ENCODE results near the gene FAM13B.
A peak's percentile ranks its signal among the peaks of the same experiment; 100 is the strongest.

Gene FAM13B

GRCh38 chr5:138024117-138024516 lies 8.8 kb downstream of the FAM13B start:
- Histone ChIP-seq H2AK5ac (ENCODE audit: low read length) (no peak overlapping the region), H3K9me3 (ENCODE audit: insufficient read depth, low read depth, low read length) (peaks cover 2% of the 10 kb centered on the region), H3K4me2 (ENCODE audit: low read length) (no peak overlapping the region), H3K14ac (ENCODE audit: low read length) (no peak overlapping the region), H3K79me2 (ENCODE audit: control insufficient read depth, insufficient read depth, low read length, poor library complexity) (peaks cover 7% of the 10 kb centered on the region), H2BK120ac (ENCODE audit: insufficient read depth, low read length, poor library complexity) (no peak overlapping the region), H4K12ac (ENCODE audit: low read depth, low read length) (no peak overlapping the region), H3K36me3 (ENCODE audit: control insufficient read depth in 1 of 2, insufficient read depth in 2 of 2, low read length in 2 of 2) (peaks cover 0 to 5% of the 10 kb centered on the region in 2 experiments), H2BK5ac (ENCODE audit: low read depth, low read length, poor library complexity) (no peak overlapping the region), H3K79me1 (ENCODE audit: low read length) (no peaks in the 10 kb centered on the region), H4K8ac (ENCODE audit: low read depth, low read length) (no peak overlapping the region), H2BK12ac (ENCODE audit: low read length) (no peak overlapping the region), H3K9ac (ENCODE audit: low read length) (no peak overlapping the region), H3K23ac (ENCODE audit: low read length) (no peak overlapping the region), H2AFZ (ENCODE audit: insufficient read depth, low read length, poor library complexity) (no peak overlapping the region), H3K27me3 (ENCODE audit: insufficient read depth, low read length) (no peaks in the 10 kb centered on the region), H3K18ac (ENCODE audit: low read length) (no peak overlapping the region), H3K4me3 (ENCODE audit: low read depth, low read length) (no peak overlapping the region), H3K27ac (ENCODE audit: low read depth, low read length) (no peak overlapping the region), H3K4me1 (ENCODE audit: control insufficient read depth in 1 of 2, insufficient read depth in 2 of 2, low read length in 2 of 2) (peaks cover 0 to 2% of the 10 kb centered on the region in 2 experiments), H4K91ac (ENCODE audit: low read depth, low read length) (no peak overlapping the region), H3K4ac (ENCODE audit: low read depth, low read length) (peak overlapping the region; percentile 15)
- DNase-seq = peak in 1 of 2 donors; percentile 14

GRCh38 chr5:138022912-138023311 lies 10.0 kb downstream of the FAM13B start:
- no CpG with 5 or more reads among the region's 3 CpGs for WGBS (ENCODE audit: extremely low coverage, insufficient coverage, insufficient read length)
- Histone ChIP-seq H3K23ac (ENCODE audit: low read length) (no peak overlapping the region), H2BK12ac (ENCODE audit: low read length) (no peak overlapping the region), H3K18ac (ENCODE audit: low read length) (no peak overlapping the region), H2AFZ (ENCODE audit: insufficient read depth, low read length, poor library complexity) (no peak overlapping the region), H3K79me2 (ENCODE audit: control insufficient read depth, insufficient read depth, low read length, poor library complexity) (peaks cover 7% of the 10 kb centered on the region), H3K4me2 (ENCODE audit: low read length) (peak overlapping the region; percentile 11), H3K9ac (ENCODE audit: low read length) (no peak overlapping the region), H4K91ac (ENCODE audit: low read depth, low read length) (no peak overlapping the region), H3K79me1 (ENCODE audit: low read length) (no peaks in the 10 kb centered on the region), H3K4me1 (ENCODE audit: control insufficient read depth in 1 of 2, insufficient read depth in 2 of 2, low read length in 2 of 2) (peaks cover 0 to 2% of the 10 kb centered on the region in 2 experiments), H2BK5ac (ENCODE audit: low read depth, low read length, poor library complexity) (no peak overlapping the region), H3K36me3 (ENCODE audit: control insufficient read depth in 1 of 2, insufficient read depth in 2 of 2, low read length in 2 of 2) (peaks cover 2 to 6% of the 10 kb centered on the region in 2 experiments), H3K27ac (ENCODE audit: low read depth, low read length) (no peak overlapping the region), H2AK5ac (ENCODE audit: low read length) (no peak overlapping the region), H3K27me3 (ENCODE audit: insufficient read depth, low read length) (no peaks in the 10 kb centered on the region), H4K8ac (ENCODE audit: low read depth, low read length) (no peak overlapping the region), H2BK120ac (ENCODE audit: insufficient read depth, low read length, poor library complexity) (no peak overlapping the region), H3K14ac (ENCODE audit: low read length) (no peak overlapping the region), H4K12ac (ENCODE audit: low read depth, low read length) (no peak overlapping the region), H3K4ac (ENCODE audit: low read depth, low read length) (peak overlapping the region; percentile 64), H3K9me3 (ENCODE audit: insufficient read depth, low read depth, low read length) (peaks cover 2% of the 10 kb centered on the region), H3K4me3 (ENCODE audit: low read depth, low read length) (no peak overlapping the region)
- DNase-seq = peak; percentile 73 to 88

- Histone ChIP-seq H2AFZ (ENCODE audit: insufficient read depth, low read length, poor library complexity) (no peak overlapping the region), H3K36me3 (ENCODE audit: control insufficient read depth in 1 of 2, insufficient read depth in 2 of 2, low read length in 2 of 2) (peaks cover 2 to 6% of the 10 kb centered on the region in 2 experiments), H3K4ac (ENCODE audit: low read depth, low read length) (no peak overlapping the region), H3K27ac (ENCODE audit: low read depth, low read length) (no peak overlapping the region), H3K27me3 (ENCODE audit: insufficient read depth, low read length) (no peaks in the 10 kb centered on the region), H2BK12ac (ENCODE audit: low read length) (no peak overlapping the region), H3K9me3 (ENCODE audit: insufficient read depth, low read depth, low read length) (peaks cover 2% of the 10 kb centered on the region), H3K18ac (ENCODE audit: low read length) (no peak overlapping the region), H3K4me2 (ENCODE audit: low read length) (no peak overlapping the region), H4K91ac (ENCODE audit: low read depth, low read length) (no peak overlapping the region), H2BK5ac (ENCODE audit: low read depth, low read length, poor library complexity) (no peak overlapping the region), H4K12ac (ENCODE audit: low read depth, low read length) (no peak overlapping the region), H4K8ac (ENCODE audit: low read depth, low read length) (no peak overlapping the region), H3K14ac (ENCODE audit: low read length) (no peak overlapping the region), H3K4me1 (ENCODE audit: control insufficient read depth in 1 of 2, insufficient read depth in 2 of 2, low read length in 2 of 2) (peaks cover 0 to 2% of the 10 kb centered on the region in 2 experiments), H3K23ac (ENCODE audit: low read length) (no peak overlapping the region), H2AK5ac (ENCODE audit: low read length) (no peak overlapping the region), H3K9ac (ENCODE audit: low read length) (no peak overlapping the region), H3K4me3 (ENCODE audit: low read depth, low read length) (no peak overlapping the region), H3K79me1 (ENCODE audit: low read length) (no peaks in the 10 kb centered on the region), H3K79me2 (ENCODE audit: control insufficient read depth, insufficient read depth, low read length, poor library complexity) (peaks cover 4% of the 10 kb centered on the region), H2BK120ac (ENCODE audit: insufficient read depth, low read length, poor library complexity) (no peak overlapping the region)
- DNase-seq = no peak
- no CpG with 5 or more reads among the region's 1 CpG for WGBS (ENCODE audit: extremely low coverage, insufficient coverage, insufficient read length)
Measured at GRCh38 chr5:138021771-138022170, 11.1 kb downstream of the FAM13B start.

- no peak overlapping the region for H3K27ac ChIP-seq (ENCODE audit: low read depth, low read length)
- H2BK12ac ChIP-seq (ENCODE audit: low read length) = no peak overlapping the region
- DNase-seq = peak in 1 of 2 donors; percentile 70
- H4K12ac ChIP-seq (ENCODE audit: low read depth, low read length) = no peak overlapping the region
- no CpG with 5 or more reads among the region's 3 CpGs for WGBS (ENCODE audit: extremely low coverage, insufficient coverage, insufficient read length)
- peaks cover 0 to 2% of the 10 kb centered on the region in 2 experiments for H3K4me1 ChIP-seq (ENCODE audit: control insufficient read depth in 1 of 2, insufficient read depth in 2 of 2, low read length in 2 of 2)
- no peak overlapping the region for H3K14ac ChIP-seq (ENCODE audit: low read length)
- no peak overlapping the region for H2AK5ac ChIP-seq (ENCODE audit: low read length)
- no peak overlapping the region for H3K23ac ChIP-seq (ENCODE audit: low read length)
- no peak overlapping the region for H4K91ac ChIP-seq (ENCODE audit: low read depth, low read length)
- no peak overlapping the region for H3K9ac ChIP-seq (ENCODE audit: low read length)
- H3K79me2 ChIP-seq (ENCODE audit: control insufficient read depth, insufficient read depth, low read length, poor library complexity) = no peaks in the 10 kb centered on the region
- H3K4me3 ChIP-seq (ENCODE audit: low read depth, low read length) = no peak overlapping the region
- H2AFZ ChIP-seq (ENCODE audit: insufficient read depth, low read length, poor library complexity) = no peak overlapping the region
- H3K27me3 ChIP-seq (ENCODE audit: insufficient read depth, low read length) = no peaks in the 10 kb centered on the region
- no peak overlapping the region for H2BK5ac ChIP-seq (ENCODE audit: low read depth, low read length, poor library complexity)
- no peak overlapping the region for H4K8ac ChIP-seq (ENCODE audit: low read depth, low read length)
- no peak overlapping the region for H3K4me2 ChIP-seq (ENCODE audit: low read length)
- H3K36me3 ChIP-seq (ENCODE audit: control insufficient read depth in 1 of 2, insufficient read depth in 2 of 2, low read length in 2 of 2) = peaks cover 5 to 12% of the 10 kb centered on the region in 2 experiments
- H3K18ac ChIP-seq (ENCODE audit: low read length) = no peak overlapping the region
- H3K4ac ChIP-seq (ENCODE audit: low read depth, low read length) = no peak overlapping the region
- H3K9me3 ChIP-seq (ENCODE audit: insufficient read depth, low read depth, low read length) = no peaks in the 10 kb centered on the region
- H3K79me1 ChIP-seq (ENCODE audit: low read length) = no peaks in the 10 kb centered on the region
- H2BK120ac ChIP-seq (ENCODE audit: insufficient read depth, low read length, poor library complexity) = no peak overlapping the region
Measured at GRCh38 chr5:138018849-138019248, 14.0 kb downstream of the FAM13B start.
